DND-41 (cell line): Measurements from ENCODE around the gene SEPHS1.
"Not testable (repeated sequence)": the region's sequence is repeated elsewhere in the genome, so short reads cannot be mapped to it uniquely, and the experiment has no call there.

Experiments used
- ATAC-seq: fragments of 200-7000 bp; cut with Tn5 transposase; 3 replicates; pipeline ENCODE4 v1.9.1; 2021; ENCODE audit warnings: low read depth; ENCODE audit not compliant: insufficient read depth
- DNase-seq: peaks from one replicate; pipeline ENCODE4 v3.0.0-alpha.2; 2020
- H2AFZ ChIP-seq: 2 replicates; pipeline ENCODE4 v1.6.0; 2012; ENCODE audit warnings: low read depth, low read length
- H3K27ac ChIP-seq: 2 replicates; pipeline ENCODE4 v1.5.1; 2012; ENCODE audit warnings: low read length, inconsistent platforms
- H3K27me3 ChIP-seq: fragments of 200-600 bp; sonication (generic); 2 replicates; pipeline ENCODE4 v1.6.0; 2012; ENCODE audit warnings: low read length, mild to moderate bottlenecking, inconsistent platforms; ENCODE audit not compliant: insufficient read depth, poor library complexity
- H3K36me3 ChIP-seq: 2 replicates; pipeline ENCODE4 v1.5.1; 2012; ENCODE audit warnings: low read length, inconsistent platforms; ENCODE audit not compliant: insufficient read depth
- H3K4me1 ChIP-seq: 2 replicates; pipeline ENCODE4 v1.5.1; 2012; ENCODE audit warnings: mild to moderate bottlenecking, low read length; ENCODE audit not compliant: insufficient read depth
- H3K4me2 ChIP-seq: 2 replicates; pipeline ENCODE4 v1.6.0; 2012; ENCODE audit warnings: mild to moderate bottlenecking, moderate library complexity, low read length, inconsistent platforms; ENCODE audit not compliant: insufficient read depth
- H3K4me3 ChIP-seq, 2 experiments: fragments of 200-600 bp in 1 of 2; shearing (Covaris generic) in 1 of 2; 2 replicates each; pipeline ENCODE4 v1.5.1; 2012 to 2016; ENCODE audit warnings: inconsistent platforms in 2 of 2, low read length in 2 of 2, mild to moderate bottlenecking in 2 of 2, low read depth in 1 of 2, moderate library complexity in 1 of 2
- H3K79me2 ChIP-seq: 2 replicates; pipeline ENCODE4 v1.6.0; 2012; ENCODE audit warnings: low read length, inconsistent platforms; ENCODE audit not compliant: insufficient read depth
- H3K9ac ChIP-seq: 2 replicates; pipeline ENCODE4 v1.6.0; 2012; ENCODE audit warnings: low read depth, mild to moderate bottlenecking, inconsistent platforms, low read length, moderate library complexity
- H3K9me3 ChIP-seq: 2 replicates; pipeline ENCODE4 v1.5.1; 2012; ENCODE audit warnings: low read length, moderate library complexity, mild to moderate bottlenecking, inconsistent platforms; ENCODE audit not compliant: insufficient read depth, severe bottlenecking
- H4K20me1 ChIP-seq: 2 replicates; pipeline ENCODE4 v1.6.0; 2012; ENCODE audit warnings: low read length; ENCODE audit not compliant: insufficient read depth
- EZH2 ChIP-seq: IDR thresholded peaks from 3 replicates; pipeline ENCODE4 v1.6.1; 2012; ENCODE audit warnings: borderline replicate concordance, low read depth, mild to moderate bottlenecking, moderate library complexity, low read length, inconsistent platforms; ENCODE audit not compliant: severe bottlenecking
- TF ChIP-seq, protein P1 (sequence below): IDR thresholded peaks from 2 replicates; pipeline ENCODE4 v1.5.1; 2012; ENCODE audit warnings: borderline replicate concordance, low read length, moderate library complexity, mild to moderate bottlenecking; ENCODE audit not compliant: poor library complexity, severe bottlenecking; ENCODE audit errors: extremely low read depth

SEPHS1 gene

DNA sequence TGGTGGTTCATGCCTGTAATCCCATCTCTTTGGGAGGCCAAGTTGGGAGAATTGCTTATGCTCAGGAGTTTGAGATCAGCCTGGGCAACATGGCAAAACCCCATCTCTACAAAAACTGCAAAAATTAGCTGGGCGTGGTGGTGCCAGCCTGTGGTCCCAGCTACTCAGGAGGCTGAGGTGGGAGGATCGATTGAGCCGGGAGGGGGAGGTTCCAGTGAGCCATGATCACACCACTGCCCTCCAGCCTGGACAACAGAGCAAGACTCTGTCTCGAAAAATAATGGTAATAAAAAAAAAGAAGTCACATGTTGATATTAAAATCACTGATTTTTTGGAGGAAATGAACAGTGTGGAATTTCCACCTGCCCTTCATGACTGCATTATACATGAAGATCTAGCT, 64.0 kb downstream of the SEPHS1 start:
- Histone ChIP-seq H4K20me1 (no peaks in the 10 kb centered on the region), H3K36me3 (no peaks in the 10 kb centered on the region), H3K27ac (no peak overlapping the region), H3K4me3 (no peak overlapping the region), H3K9ac (no peak overlapping the region), H3K79me2 (no peaks in the 10 kb centered on the region), H3K4me2 (no peak overlapping the region), H3K9me3 (no peaks in the 10 kb centered on the region), H2AFZ (no peak overlapping the region), H3K27me3 (no peaks in the 10 kb centered on the region), H3K4me1 (no peaks in the 10 kb centered on the region)
- ATAC-seq = no peak
- no peak for TF ChIP-seq EZH2
- TF ChIP-seq, protein P1, sequence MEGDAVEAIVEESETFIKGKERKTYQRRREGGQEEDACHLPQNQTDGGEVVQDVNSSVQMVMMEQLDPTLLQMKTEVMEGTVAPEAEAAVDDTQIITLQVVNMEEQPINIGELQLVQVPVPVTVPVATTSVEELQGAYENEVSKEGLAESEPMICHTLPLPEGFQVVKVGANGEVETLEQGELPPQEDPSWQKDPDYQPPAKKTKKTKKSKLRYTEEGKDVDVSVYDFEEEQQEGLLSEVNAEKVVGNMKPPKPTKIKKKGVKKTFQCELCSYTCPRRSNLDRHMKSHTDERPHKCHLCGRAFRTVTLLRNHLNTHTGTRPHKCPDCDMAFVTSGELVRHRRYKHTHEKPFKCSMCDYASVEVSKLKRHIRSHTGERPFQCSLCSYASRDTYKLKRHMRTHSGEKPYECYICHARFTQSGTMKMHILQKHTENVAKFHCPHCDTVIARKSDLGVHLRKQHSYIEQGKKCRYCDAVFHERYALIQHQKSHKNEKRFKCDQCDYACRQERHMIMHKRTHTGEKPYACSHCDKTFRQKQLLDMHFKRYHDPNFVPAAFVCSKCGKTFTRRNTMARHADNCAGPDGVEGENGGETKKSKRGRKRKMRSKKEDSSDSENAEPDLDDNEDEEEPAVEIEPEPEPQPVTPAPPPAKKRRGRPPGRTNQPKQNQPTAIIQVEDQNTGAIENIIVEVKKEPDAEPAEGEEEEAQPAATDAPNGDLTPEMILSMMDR = no peak
- DNase-seq = no peak

DNA sequence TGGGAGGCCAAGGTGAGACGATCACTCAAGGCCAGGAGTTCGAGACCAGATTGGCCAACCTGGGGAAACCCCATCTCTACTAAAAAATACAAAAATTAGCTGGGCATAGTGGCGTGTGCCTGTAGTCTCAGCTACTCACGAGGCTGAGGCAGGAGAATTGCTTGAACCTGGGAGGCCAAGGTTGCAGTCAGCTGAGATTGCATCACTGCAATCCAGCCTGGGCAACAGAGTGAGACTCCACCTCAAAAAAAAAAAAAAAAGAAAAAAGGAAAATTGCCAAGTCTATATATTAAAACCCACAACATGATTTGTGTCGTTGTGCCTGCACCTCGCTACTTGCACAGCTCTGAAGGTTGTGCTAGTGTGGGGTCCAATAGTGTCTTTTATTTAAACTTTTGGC, 65.7 kb downstream of the SEPHS1 start:
- not testable (repeated sequence) for H3K4me1 ChIP-seq, H3K4me3 ChIP-seq, H3K79me2 ChIP-seq, H3K36me3 ChIP-seq, H2AFZ ChIP-seq, H3K9me3 ChIP-seq, H3K27me3 ChIP-seq, H3K27ac ChIP-seq, H4K20me1 ChIP-seq, H3K9ac ChIP-seq, ATAC-seq, H3K4me2 ChIP-seq, DNase-seq

DNA sequence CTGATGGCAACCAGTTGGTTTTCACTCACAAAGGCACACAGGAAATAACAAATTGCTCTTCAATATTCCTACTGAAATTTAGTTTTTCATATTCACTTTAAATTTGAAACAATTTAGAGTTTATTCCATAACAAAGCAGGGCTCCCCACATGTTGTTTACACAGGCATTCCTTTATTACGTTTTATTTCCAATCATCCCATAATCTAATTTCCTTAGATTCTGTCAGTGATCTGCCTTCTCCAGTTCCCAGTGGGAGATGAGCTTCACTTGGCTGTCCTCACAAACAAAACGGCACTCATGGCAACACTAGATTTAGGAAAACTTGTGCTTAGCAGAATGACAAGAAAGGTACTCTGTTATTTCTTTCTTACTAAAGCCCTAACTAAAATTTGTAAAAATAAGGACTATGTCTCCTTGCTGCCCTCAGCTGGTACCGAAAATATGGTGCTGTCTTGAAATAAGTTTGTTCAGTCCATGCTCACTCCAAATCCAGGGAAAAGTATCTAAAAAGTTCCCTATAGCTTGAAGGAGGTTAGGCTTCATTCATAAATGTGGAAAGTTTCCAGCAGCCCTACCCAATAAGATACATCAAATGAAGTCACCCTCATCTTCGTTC, 71.2 kb downstream of the SEPHS1 start:
- Histone ChIP-seq H4K20me1 (no peaks in the 10 kb centered on the region), H3K4me1 (no peaks in the 10 kb centered on the region), H3K27ac (no peak overlapping the region), H3K4me3 (no peak overlapping the region), H3K4me2 (no peak overlapping the region), H3K36me3 (no peaks in the 10 kb centered on the region), H3K9ac (no peak overlapping the region), H3K9me3 (no peaks in the 10 kb centered on the region), H3K79me2 (no peaks in the 10 kb centered on the region), H2AFZ (no peak overlapping the region), H3K27me3 (no peaks in the 10 kb centered on the region)
- DNase-seq = no peak
- no peak for ATAC-seq
- no peak for TF ChIP-seq EZH2
- TF ChIP-seq, protein P1 = no peak

DNA sequence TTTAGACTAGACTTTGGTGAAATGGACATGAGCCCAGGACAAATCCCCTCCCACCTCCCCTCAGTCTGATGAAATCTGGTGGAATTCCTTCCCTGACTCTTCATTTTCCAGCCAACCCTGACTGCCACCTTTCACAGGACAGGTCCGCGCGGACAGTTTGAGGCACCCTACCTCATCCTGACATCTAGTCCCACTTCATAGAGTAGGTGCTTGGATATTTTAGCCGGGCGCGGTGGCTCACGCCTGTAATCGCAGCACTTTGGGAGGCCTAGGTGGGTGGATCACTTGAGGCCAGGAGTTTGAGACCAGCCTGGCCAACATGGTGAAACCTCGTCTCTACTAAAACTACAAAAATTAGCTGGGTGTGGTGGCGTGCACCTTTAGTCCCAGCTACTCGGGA, 71.9 kb downstream of the SEPHS1 start:
- not testable (repeated sequence) for H2AFZ ChIP-seq, DNase-seq, H3K79me2 ChIP-seq, H3K27me3 ChIP-seq, H3K9me3 ChIP-seq, H3K36me3 ChIP-seq, H3K4me1 ChIP-seq, H3K27ac ChIP-seq, H4K20me1 ChIP-seq, ATAC-seq, H3K4me2 ChIP-seq, H3K4me3 ChIP-seq, H3K9ac ChIP-seq
